ENCODE results near the gene TEX36.
"Not testable (repeated sequence)": the region's sequence is repeated elsewhere in the genome, so short reads cannot be mapped to it uniquely, and the experiment has no call there.

TEX36 gene

GRCh38 chr10:125628104-125629049 lies 54.6 kb downstream of the TEX36 start:
- no peak for DNase-seq

GRCh38 chr10:125627646-125628045 lies 55.3 kb downstream of the TEX36 start:
- DNase-seq = no peak

DNA sequence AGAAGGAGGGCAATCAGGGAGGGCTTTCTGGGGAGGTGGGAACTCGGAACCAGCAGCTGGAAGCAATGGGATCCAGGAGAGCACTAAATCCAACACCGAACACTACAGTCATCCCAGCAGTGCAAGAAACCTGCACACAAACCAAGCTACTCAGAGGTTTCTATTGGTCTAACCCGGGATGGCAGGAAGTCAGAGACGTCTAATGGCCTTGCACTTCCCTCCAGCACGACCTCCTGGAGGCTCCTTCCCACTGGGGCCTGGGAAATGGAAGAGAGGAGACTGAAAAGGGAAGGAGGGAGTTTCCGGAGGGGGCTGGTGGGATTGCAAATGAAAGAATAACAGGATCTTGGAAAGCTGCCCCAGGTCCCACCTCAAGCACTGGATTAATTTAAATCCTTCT lies 56.3 kb downstream of the TEX36 start:
- DNase-seq = no peak

GRCh38 chr10:125625586-125625985 lies 57.4 kb downstream of the TEX36 start:
- DNase-seq = no peak

- no peak for DNase-seq
These were observed 58.2 kb downstream of the TEX36 start for GRCh38 chr10:125624800-125625199.

DNA sequence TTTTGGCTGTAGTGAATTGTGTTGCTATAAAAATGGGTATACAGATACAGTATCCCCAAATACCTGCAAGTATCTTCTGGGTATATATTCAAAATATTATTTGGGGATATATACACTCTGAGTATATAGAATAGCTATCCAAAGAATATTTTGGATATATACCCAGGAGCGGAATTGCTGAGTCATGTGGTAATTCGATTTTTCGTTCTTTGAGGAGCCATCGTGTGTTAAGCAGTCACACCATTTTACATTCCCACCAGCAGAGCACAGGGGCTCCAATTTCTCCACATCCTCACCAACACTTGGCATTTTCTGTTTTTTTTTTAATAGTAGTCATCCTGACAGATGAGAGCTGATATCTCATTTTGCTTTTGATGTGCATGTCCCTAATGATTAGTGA lies 61.9 kb downstream of the TEX36 start:
- DNase-seq = no peak

DNA sequence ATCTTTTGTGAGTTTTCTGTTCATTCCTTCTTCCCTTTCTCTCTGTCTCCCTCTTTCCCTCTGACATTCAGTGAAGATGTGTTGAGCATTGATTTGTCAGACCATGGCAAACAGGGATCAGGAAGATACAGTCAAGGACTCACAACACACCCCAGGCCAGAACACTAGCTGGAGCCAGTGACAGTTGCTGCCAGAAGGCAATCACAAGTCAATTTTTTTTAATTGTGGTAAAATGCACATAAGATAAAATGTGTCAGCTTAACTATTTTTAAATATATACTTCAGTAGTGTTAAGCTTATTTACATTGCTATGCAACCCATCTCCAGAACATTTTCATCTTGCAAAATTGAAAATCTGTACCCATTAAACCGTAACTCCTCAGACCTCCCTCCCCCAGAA lies 62.6 kb downstream of the TEX36 start:
- no peak for DNase-seq

GRCh38 chr10:125613062-125613461 lies 69.9 kb downstream of the TEX36 start:
- DNase-seq = not testable (repeated sequence)

DNA sequence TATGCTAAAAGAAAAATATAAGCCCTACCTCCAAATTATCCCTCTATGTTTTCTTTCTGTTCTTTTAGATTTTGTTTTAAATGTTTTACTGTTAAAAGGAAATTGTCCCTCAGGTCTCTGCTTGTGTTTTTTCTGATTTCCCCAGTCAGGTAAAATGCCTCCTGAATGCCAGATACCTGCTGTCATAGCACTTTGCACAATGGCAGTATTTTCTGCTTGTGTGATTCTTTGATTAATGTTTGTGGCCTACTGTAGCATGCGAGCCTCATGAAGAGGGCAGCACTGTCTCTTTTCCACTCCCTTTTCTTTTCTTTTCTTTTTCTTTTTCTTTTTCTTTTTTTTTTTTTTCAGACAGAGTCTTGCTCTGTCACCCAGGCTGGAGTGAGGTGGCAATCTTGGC lies 71.2 kb downstream of the TEX36 start:
- DNase-seq = no peak

DNA sequence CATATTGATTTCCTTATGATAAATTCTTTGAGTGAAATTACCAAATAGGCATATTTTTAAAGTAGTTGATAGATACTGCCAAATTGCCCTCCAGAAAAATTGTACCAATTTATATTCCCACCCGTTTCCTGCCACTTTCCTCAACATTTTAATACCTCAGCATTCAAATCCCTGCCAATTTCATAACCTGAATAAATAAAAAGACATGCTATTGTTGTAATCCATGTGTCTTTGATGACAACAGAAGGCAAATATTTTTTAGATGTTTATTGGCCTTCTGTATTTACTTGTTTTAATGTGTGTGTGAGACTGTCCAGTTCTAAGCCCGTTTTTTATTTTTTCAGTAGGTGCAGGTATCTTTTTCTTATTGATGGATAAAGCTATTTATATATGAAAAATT lies 71.7 kb downstream of the TEX36 start:
- no peak for DNase-seq

GRCh38 chr10:125609859-125610258 lies 73.1 kb downstream of the TEX36 start:
- DNase-seq = no peak

GRCh38 chr10:125608474-125608873 lies 74.5 kb downstream of the TEX36 start:
- no peak for DNase-seq

DNA sequence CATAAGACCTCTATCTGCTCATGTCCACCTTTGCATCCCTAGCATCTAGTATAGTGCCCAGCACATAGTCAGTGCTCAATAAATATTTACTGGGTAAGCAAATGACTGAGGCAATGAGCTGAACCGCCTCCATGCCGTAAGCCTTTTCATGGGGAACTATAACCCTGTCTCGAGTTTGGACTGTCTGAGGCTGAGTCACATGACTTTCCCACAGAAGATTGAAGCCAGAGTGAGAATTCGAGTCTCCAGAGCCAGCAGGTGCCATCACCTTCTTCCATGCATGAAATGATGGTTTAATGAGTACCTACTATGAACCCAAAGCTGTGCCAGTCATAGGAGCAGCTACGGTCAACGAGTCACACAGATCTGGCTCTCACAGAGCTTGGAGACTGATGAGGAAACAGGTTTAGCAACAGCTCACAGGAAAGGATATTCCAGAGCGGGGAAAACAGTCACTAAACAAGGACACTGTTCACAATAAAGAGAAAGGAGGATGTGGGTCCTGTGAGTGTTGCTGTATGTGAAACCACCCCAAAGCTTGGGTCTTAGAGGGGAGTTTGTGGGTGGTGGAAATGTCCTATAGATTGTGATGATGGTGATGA lies 75.2 kb downstream of the TEX36 start:
- no peak for DNase-seq

DNA sequence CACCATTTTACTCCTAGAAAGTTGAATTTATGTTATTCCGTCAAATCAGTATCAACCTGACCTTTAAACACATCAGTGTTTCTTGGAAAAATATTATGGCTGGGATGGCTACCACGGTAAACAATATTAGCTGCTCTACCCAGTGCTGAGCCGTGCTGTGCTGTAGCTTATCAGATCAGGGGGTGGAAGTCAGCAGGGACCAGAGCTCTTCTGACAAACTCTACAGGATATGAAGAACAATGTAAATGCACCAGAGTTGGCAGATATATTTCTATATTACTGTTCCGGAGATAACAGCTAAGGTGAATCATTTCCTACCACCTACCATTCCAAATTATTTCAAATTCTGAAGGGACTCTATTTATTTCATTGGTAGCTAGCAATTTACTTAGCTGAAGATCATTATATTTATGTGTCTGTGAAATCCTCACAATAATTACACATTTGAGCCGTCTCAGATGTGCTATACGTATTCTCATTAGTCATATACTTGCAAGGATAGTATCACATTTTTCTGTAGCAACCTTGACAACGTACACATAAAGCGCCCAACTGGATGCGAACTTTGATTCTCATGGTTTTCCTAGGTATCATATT lies 76.5 kb downstream of the TEX36 start:
- no peak for DNase-seq

Data from GF-D8 (cell line).